ENCODE data around the gene SHROOM3. TPM values are rescaled to one million over a fixed set of nuclear protein-coding genes. Genes with fewer than 3 reads are reported as not detected.

Gene SHROOM3
- total RNA-seq, 1 experiment from 2014 or later = 27.6 TPM

DNA sequence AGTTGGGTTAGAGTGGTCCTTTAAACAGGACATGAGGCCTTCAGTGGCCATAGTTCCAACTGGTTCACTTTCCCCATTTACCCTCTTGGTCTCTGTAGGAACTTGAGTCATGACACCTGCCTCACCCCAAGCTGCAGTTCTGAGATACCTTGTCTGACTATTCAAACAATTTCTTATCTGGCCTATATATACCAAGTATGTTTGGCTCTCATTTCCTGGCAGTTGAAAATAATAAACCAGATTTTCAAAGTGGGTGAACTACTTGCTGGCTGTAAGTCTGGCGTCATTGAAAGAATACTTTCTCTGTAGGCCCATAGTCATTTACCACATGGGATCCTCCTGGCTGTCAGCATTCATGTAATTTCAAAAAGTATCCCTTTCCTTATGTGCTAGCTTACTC is 228.8 kb downstream of the SHROOM3 start:
- Histone ChIP-seq H3K9ac (ENCODE audit: extremely low read depth, insufficient read length, low read length) (no peak overlapping the region), H3K23ac (ENCODE audit: insufficient read length, low read depth, low read length) (no peak overlapping the region), H3K9me3 (ENCODE audit: control insufficient read depth, low read depth, low read length) (no peaks in the 10 kb centered on the region), H2AK5ac (ENCODE audit: insufficient read length, low read length) (no peak overlapping the region), H3K23me2 (ENCODE audit: insufficient read length, low read depth, low read length, poor library complexity, severe bottlenecking) (no peaks in the 10 kb centered on the region), H4K8ac (replicated peaks; ENCODE audit: insufficient read length, low read depth, low read length) (no peak overlapping the region), H3K27me3 (ENCODE audit: insufficient read depth, low read length) (no peaks in the 10 kb centered on the region), H3K79me1 (ENCODE audit: insufficient read depth, low read depth, low read length, poor library complexity, severe bottlenecking) (no peaks in the 10 kb centered on the region), H2BK5ac (ENCODE audit: insufficient read length, low read length) (no peak overlapping the region), H2BK20ac (ENCODE audit: low read depth, low read length, poor library complexity, severe bottlenecking) (no peak overlapping the region), H3K27ac (ENCODE audit: insufficient read length, low read depth, low read length) (no peak overlapping the region), H2BK12ac (ENCODE audit: insufficient read length, low read depth, low read length) (no peak overlapping the region), H2BK120ac (ENCODE audit: low read depth, low read length, poor library complexity, severe bottlenecking) (no peak overlapping the region), H3K14ac (ENCODE audit: insufficient read depth, low read length) (no peak overlapping the region), H4K5ac (ENCODE audit: insufficient read length, low read depth, low read length) (no peak overlapping the region), H3K4me2 (ENCODE audit: insufficient read depth, insufficient read length, low read length) (no peak overlapping the region), H3K18ac (ENCODE audit: insufficient read length, low read depth, low read length) (no peak overlapping the region), H3K4me1 (ENCODE audit: insufficient read depth, low read length) (no peaks in the 10 kb centered on the region), H3K4ac (ENCODE audit: low read depth, low read length) (no peak overlapping the region), H3K56ac (ENCODE audit: insufficient read length, low read depth, low read length) (no peak overlapping the region), H4K20me1 (ENCODE audit: control insufficient read depth, insufficient read depth, insufficient read length) (no peaks in the 10 kb centered on the region), H2AFZ (ENCODE audit: low read length) (no peak overlapping the region), H3K79me2 (ENCODE audit: insufficient read depth, low read length) (no peaks in the 10 kb centered on the region), H3T11ph (ENCODE audit: low read length) (no peak overlapping the region), H4K91ac (ENCODE audit: insufficient read length, low read depth, low read length) (no peak overlapping the region), H2BK15ac (ENCODE audit: low read depth, low read length) (no peak overlapping the region)
- TF ChIP-seq CTCF (conservative IDR thresholded peaks at IDR 0.05) = no peak
- no peak overlapping the region for H3K27ac Mint-ChIP-seq
- no peaks in the 10 kb centered on the region for H3K4me1 Mint-ChIP-seq
- no peaks in the 10 kb centered on the region; a peak in 1 of 7 replicates for H3K36me3 Mint-ChIP-seq (ENCODE audit: insufficient read depth in 1 of 3, low read depth in 3 of 3)
- DNase-seq = no peak
- no peaks in the 10 kb centered on the region for H3K27me3 Mint-ChIP-seq (ENCODE audit: low read depth)
- no peaks in the 10 kb centered on the region for H3K9me3 Mint-ChIP-seq
- no CpG with 5 or more reads among the region's 1 CpG for WGBS (ENCODE audit: extremely low coverage, insufficient read length, low lambda C conversion rate)
- H3K4me3 Mint-ChIP-seq = no peak overlapping the region
